H1 (cell line): ENCODE results near the gene ZNF516. TPM values are rescaled to one million over a fixed set of nuclear protein-coding genes. Genes with fewer than 3 reads are reported as not detected.
A peak's percentile ranks its signal among the peaks of the same experiment; 100 is the strongest.

Source experiments
- CTCF ChIA-PET: fragments of 300-600 bp; sonication (Branson Sonifier 250); formaldehyde crosslinking; loops from one replicate; lab custom pipeline; 2021; ENCODE audit not compliant: partially characterized antibody; lab: Charles Lee
- POLR2A ChIA-PET: fragments of 300-600 bp; sonication (Branson Sonifier 250); formaldehyde crosslinking; loops from one replicate; lab custom pipeline; 2021; ENCODE audit warnings: inconsistent platforms; ENCODE audit not compliant: partially characterized antibody; lab: Charles Lee
- DNase-seq, 2 experiments: peaks; one replicate each; pipeline versions ENCODE4 v3.0.0 to v3.0.0-alpha.2; 2010 to 2022; ENCODE audit warnings: low spot score in 2 of 2, low read depth in 1 of 2, mixed read lengths in 1 of 2
- FAIRE-seq: peaks from 2 replicates; lab custom pipeline; 2011; peaks lifted over from hg19 to GRCh38; lab: Jason Lieb, UNC
- H2AFZ ChIP-seq: 2 replicates; pipeline ENCODE4 v1.8.1; 2012; ENCODE audit warnings: low read length, inconsistent platforms
- H2AK5ac ChIP-seq: 2 replicates; pipeline ENCODE4 v1.6.1; 2013; ENCODE audit warnings: low read depth, low read length
- H2BK120ac ChIP-seq: replicated peaks from 2 replicates; pipeline ENCODE3; 2013; ENCODE audit warnings: low read depth, low read length, inconsistent platforms
- H2BK12ac ChIP-seq: 2 replicates; pipeline ENCODE4 v1.6.1; 2013; ENCODE audit warnings: low read depth, low read length
- H2BK15ac ChIP-seq: 2 replicates; pipeline ENCODE4 v1.6.1; 2013; ENCODE audit warnings: low read length
- H2BK20ac ChIP-seq: 2 replicates; pipeline ENCODE4 v1.6.1; 2013; ENCODE audit warnings: low read length
- H2BK5ac ChIP-seq: 2 replicates; pipeline ENCODE4 v1.6.1; 2013; ENCODE audit warnings: low read depth, low read length
- H3K14ac ChIP-seq: 2 replicates; pipeline ENCODE4 v1.6.1; 2013; ENCODE audit warnings: inconsistent platforms; ENCODE audit not compliant: insufficient read length
- H3K18ac ChIP-seq: 2 replicates; pipeline ENCODE4 v1.6.1; 2013; ENCODE audit warnings: low read length; ENCODE audit errors: extremely low read depth
- H3K23ac ChIP-seq: 2 replicates; pipeline ENCODE4 v1.6.1; 2013; ENCODE audit warnings: inconsistent platforms; ENCODE audit not compliant: insufficient read length
- H3K23me2 ChIP-seq: 2 replicates; pipeline ENCODE4 v1.6.1; 2013; ENCODE audit warnings: low read depth, low read length
- H3K27ac ChIP-seq: 2 replicates; pipeline ENCODE4 v1.6.1; 2011; ENCODE audit warnings: low read depth, low read length, inconsistent platforms
- H3K27me3 ChIP-seq, 4 experiments: replicated peaks in 1 of 4; 1 replicate in 1 of 4; 2 replicates in 3 of 4; pipeline versions ENCODE4 v1.6.1 to v1.8.1; 2011 to 2013; ENCODE audit warnings: low read length in 3 of 4, mild to moderate bottlenecking in 3 of 4, inconsistent platforms in 2 of 4, mixed read lengths in 2 of 4, moderate library complexity in 1 of 4; ENCODE audit not compliant: control insufficient read depth in 3 of 4, insufficient read depth in 3 of 4; ENCODE audit errors: extremely low read depth in 1 of 4
- H3K36me3 ChIP-seq, 4 experiments: 2 replicates each; pipeline versions ENCODE4 v1.6.1 to v1.8.1; 2011 to 2013; ENCODE audit warnings: mild to moderate bottlenecking in 4 of 4, low read length in 3 of 4, moderate library complexity in 2 of 4, control low read depth in 1 of 4, inconsistent platforms in 1 of 4; ENCODE audit not compliant: insufficient read depth in 4 of 4, control insufficient read depth in 2 of 4
- H3K4ac ChIP-seq: replicated peaks from 2 replicates; pipeline ENCODE3; 2013; ENCODE audit warnings: low read length, low read depth, mixed read lengths, inconsistent platforms; ENCODE audit not compliant: insufficient read length
- H3K4me1 ChIP-seq, 4 experiments: replicated peaks in 1 of 4; 1 replicate in 1 of 4; 2 replicates in 3 of 4; pipeline versions ENCODE4 v1.6.1 to v1.8.1; 2011 to 2013; ENCODE audit warnings: low read length in 3 of 4, inconsistent platforms in 2 of 4, mixed read lengths in 1 of 4; ENCODE audit not compliant: insufficient read depth in 4 of 4, control insufficient read depth in 3 of 4
- H3K4me2 ChIP-seq, 2 experiments: 2 replicates each; pipeline versions ENCODE4 v1.6.1 to v1.8.1; 2011 to 2013; ENCODE audit warnings: low read depth in 2 of 2, low read length in 2 of 2, control low read depth in 1 of 2, inconsistent platforms in 1 of 2, mild to moderate bottlenecking in 1 of 2; ENCODE audit not compliant: insufficient read depth in 1 of 2
- H3K4me3 ChIP-seq, 4 experiments: fragments of 200-600, 300-600 bp in 1 of 4; sonication (generic), shearing (Covaris generic), sonication (Bioruptor Twin) in 1 of 4; 2 replicates each; pipeline versions ENCODE4 v1.5.1 to v1.8.1; 2011 to 2016; ENCODE audit warnings: low read length in 4 of 4, low read depth in 3 of 4, control low read depth in 2 of 4, inconsistent platforms in 2 of 4, mild to moderate bottlenecking in 2 of 4, mixed read lengths in 1 of 4, moderate library complexity in 1 of 4; ENCODE audit not compliant: insufficient read depth in 2 of 4; ENCODE audit errors: extremely low read depth in 1 of 4
- H3K56ac ChIP-seq: replicated peaks from 2 replicates; pipeline ENCODE3; 2013; ENCODE audit warnings: low read depth, mild to moderate bottlenecking, mixed read lengths, low read length, inconsistent platforms; ENCODE audit not compliant: insufficient read length
- H3K79me1 ChIP-seq: 2 replicates; pipeline ENCODE4 v1.6.1; 2013; ENCODE audit warnings: low read depth, low read length, control low read depth
- H3K79me2 ChIP-seq, 2 experiments: 2 replicates each; pipeline versions ENCODE4 v1.6.1 to v1.8.1; 2012 to 2013; ENCODE audit warnings: low read length in 2 of 2, mild to moderate bottlenecking in 2 of 2, inconsistent platforms in 1 of 2; ENCODE audit not compliant: insufficient read depth in 2 of 2, control insufficient read depth in 1 of 2
- H3K9ac ChIP-seq, 4 experiments: replicated peaks in 1 of 4; 1 replicate in 1 of 4; 2 replicates in 3 of 4; pipeline versions ENCODE4 v1.6.1 to v1.8.1; 2011 to 2013; ENCODE audit warnings: low read depth in 3 of 4, low read length in 3 of 4, control low read depth in 2 of 4, mild to moderate bottlenecking in 2 of 4, moderate library complexity in 2 of 4, inconsistent platforms in 1 of 4; ENCODE audit errors: extremely low read depth in 1 of 4
- H3K9me3 ChIP-seq, 2 experiments: 2 replicates each; pipeline versions ENCODE4 v1.6.1 to v1.8.1; 2012 to 2013; ENCODE audit warnings: mild to moderate bottlenecking in 2 of 2, moderate library complexity in 2 of 2, control low read depth in 1 of 2, inconsistent platforms in 1 of 2, low read depth in 1 of 2, low read length in 1 of 2, mixed read lengths in 1 of 2; ENCODE audit not compliant: insufficient read depth in 2 of 2
- H4K20me1 ChIP-seq, 2 experiments: replicated peaks in 1 of 2; 2 replicates each; pipeline versions ENCODE3 to v1.8.1; 2011 to 2013; ENCODE audit warnings: inconsistent platforms in 2 of 2, low read length in 2 of 2, mild to moderate bottlenecking in 1 of 2; ENCODE audit not compliant: insufficient read depth in 2 of 2, control insufficient read depth in 1 of 2
- H4K5ac ChIP-seq: 2 replicates; pipeline ENCODE4 v1.6.1; 2013; ENCODE audit warnings: low read length, low read depth, mixed read lengths, inconsistent platforms; ENCODE audit not compliant: insufficient read length
- H4K8ac ChIP-seq: 2 replicates; pipeline ENCODE4 v1.8.0; 2013; ENCODE audit warnings: mild to moderate bottlenecking, moderate library complexity, low read length, inconsistent platforms; ENCODE audit not compliant: insufficient read depth; ENCODE audit errors: extremely low read depth
- H4K91ac ChIP-seq: replicated peaks from 2 replicates; pipeline ENCODE3; 2013; ENCODE audit warnings: low read length, mixed read lengths, inconsistent platforms; ENCODE audit not compliant: insufficient read length
- SUZ12 ChIP-seq: fragments of 200-600 bp; sonication (generic); IDR thresholded peaks from 2 replicates; pipeline ENCODE4 v1.6.1; 2012; ENCODE audit warnings: mild to moderate bottlenecking, inconsistent platforms, low read length, moderate library complexity, mixed read lengths
- WGBS, 2 experiments: shearing (Covaris generic) in 1 of 2; methylation state at CpG; one replicate each; pipeline versions ENCODE4 v1.1.6 to v1.1.7; 2013 to 2015; ENCODE audit warnings: low lambda C conversion rate in 2 of 2, mixed read lengths in 2 of 2, inconsistent platforms in 1 of 2, low coverage in 1 of 2, missing lambda C conversion rate in 1 of 2; ENCODE audit not compliant: insufficient replicate concordance in 2 of 2, insufficient coverage in 1 of 2, insufficient read length in 1 of 2; ENCODE audit errors: extremely low coverage in 1 of 2, missing lambda C conversion rate in 1 of 2; 5-methylcytosine and 5-hydroxymethylcytosine counted together
- polyA plus RNA-seq, 7 experiments: library from polyadenylated mRNA; depleted of rRNA in 3 of 7; stranded (reverse) in 5 of 7; unstranded in 2 of 7; fragments of >200 nt in 5 of 7; fragments of 200-250 nt in 2 of 7; gene quantifications; 1 replicate in 5 of 7; 2 replicates in 1 of 7; 4 replicates in 1 of 7; pipeline versions ENCODE4 v1.2.1 to v1.2.3, GENCODE V29; 2011 to 2013; ENCODE audit warnings: missing spikeins in 2 of 7, mixed read lengths in 2 of 7
- total RNA-seq: library from RNA; stranded (reverse); fragmentation: NEBNext Ultra II Directional; extraction: Animal tissue kit (Norgen Biotek cat#: 25700); gene quantifications from 2 replicates; pipeline ENCODE4 v1.2.1, GENCODE V29; 2021
- TF ChIP-seq, protein P1 (sequence below), 3 experiments: IDR thresholded peaks; 1 replicate in 2 of 3; 2 replicates in 1 of 3; pipeline versions ENCODE4 v1.5.1 to v1.6.1; 2011; ENCODE audit warnings: low read length in 3 of 3, mild to moderate bottlenecking in 3 of 3, inconsistent platforms in 2 of 3, low read depth in 1 of 3, moderate library complexity in 1 of 3; ENCODE audit not compliant: insufficient read depth in 1 of 3; ENCODE audit errors: control extremely low read depth in 1 of 3

The ZNF516 gene
- total and polyA plus RNA-seq, 2 of the 8 experiments (the other 6 are each of a cell fraction or from before 2014, with no cell fraction given): 7.3 to 17.0 TPM

DNA sequence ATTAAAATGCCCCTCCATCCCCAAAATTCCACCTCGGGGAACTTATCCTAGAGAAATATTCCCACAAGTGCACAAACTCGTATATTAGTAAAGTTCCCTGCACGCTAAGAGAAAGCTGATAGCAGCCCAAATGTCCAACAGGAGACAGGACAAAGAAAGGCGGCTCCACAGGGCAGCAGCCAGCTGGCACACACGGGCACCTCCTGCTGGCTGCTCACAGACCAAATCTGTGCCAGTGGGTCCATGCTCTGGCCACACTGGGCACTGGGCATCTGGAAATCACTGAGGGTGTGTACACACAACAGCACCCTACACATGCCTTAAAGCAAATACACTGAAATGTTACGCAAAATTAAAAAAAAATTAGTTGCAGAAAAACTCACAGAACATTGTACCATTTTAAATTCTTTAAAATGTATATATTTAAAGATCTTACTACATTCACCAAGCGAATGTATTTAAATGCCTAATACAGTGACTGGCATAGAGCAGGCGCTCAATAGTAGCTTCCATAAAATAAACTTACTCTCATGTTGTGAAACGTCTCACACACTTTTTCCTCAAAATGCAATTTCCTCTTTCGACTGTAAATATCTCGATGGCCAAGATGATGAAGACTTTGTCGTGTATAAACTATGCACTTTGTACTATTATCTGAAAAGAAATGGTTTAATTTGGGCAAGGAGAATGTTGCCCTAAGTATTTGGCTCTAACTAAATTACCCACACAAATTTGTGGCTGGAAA lies 19.4 kb downstream of the ZNF516 start:
- no peak overlapping the region for H3K4me2 ChIP-seq
- H3K79me1 ChIP-seq: 0 out of 2 replicates have a peak, but pooled peaks cover 5% of the 10 kb centered on the region
- no peak overlapping the region for H2BK12ac ChIP-seq
- H3K79me2 ChIP-seq: peaks cover 0 to 34% of the 10 kb centered on the region in 2 experiments; a peak in 3 of 4 replicates
- H2BK5ac ChIP-seq: no peak overlapping the region
- 86% methylated on average over 12 of the region's 12 CpGs; no CpG with 5 or more reads in 1 of the 2 experiments for WGBS, 2 experiments
- H3K4ac ChIP-seq: no peak overlapping the region
- H3K56ac ChIP-seq: no peak overlapping the region
- no peaks in the 10 kb centered on the region for H3K23me2 ChIP-seq
- no peak overlapping the region for H4K5ac ChIP-seq
- no peak for TF ChIP-seq SUZ12
- TF ChIP-seq, protein P1, sequence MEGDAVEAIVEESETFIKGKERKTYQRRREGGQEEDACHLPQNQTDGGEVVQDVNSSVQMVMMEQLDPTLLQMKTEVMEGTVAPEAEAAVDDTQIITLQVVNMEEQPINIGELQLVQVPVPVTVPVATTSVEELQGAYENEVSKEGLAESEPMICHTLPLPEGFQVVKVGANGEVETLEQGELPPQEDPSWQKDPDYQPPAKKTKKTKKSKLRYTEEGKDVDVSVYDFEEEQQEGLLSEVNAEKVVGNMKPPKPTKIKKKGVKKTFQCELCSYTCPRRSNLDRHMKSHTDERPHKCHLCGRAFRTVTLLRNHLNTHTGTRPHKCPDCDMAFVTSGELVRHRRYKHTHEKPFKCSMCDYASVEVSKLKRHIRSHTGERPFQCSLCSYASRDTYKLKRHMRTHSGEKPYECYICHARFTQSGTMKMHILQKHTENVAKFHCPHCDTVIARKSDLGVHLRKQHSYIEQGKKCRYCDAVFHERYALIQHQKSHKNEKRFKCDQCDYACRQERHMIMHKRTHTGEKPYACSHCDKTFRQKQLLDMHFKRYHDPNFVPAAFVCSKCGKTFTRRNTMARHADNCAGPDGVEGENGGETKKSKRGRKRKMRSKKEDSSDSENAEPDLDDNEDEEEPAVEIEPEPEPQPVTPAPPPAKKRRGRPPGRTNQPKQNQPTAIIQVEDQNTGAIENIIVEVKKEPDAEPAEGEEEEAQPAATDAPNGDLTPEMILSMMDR (IDR thresholded peaks at IDR 0.05; ENCODE audit: control extremely low read depth in 1 of 3, insufficient read depth in 1 of 3, low read depth in 1 of 3, low read length in 3 of 3): peak in 2 of 3 experiments; percentile 3 to 7; a peak in 1 of 4 replicates
- H2AFZ ChIP-seq: no peak overlapping the region
- peaks cover 0 to 4% of the 10 kb centered on the region in 2 experiments for H4K20me1 ChIP-seq
- H4K8ac ChIP-seq: no peak overlapping the region
- H3K27ac ChIP-seq: no peak overlapping the region
- CTCF ChIA-PET: interaction anchor here (1.0 to 1.3 kb wide), 5 partner anchors 12 to 234 kb away, joined by 3 to 5 read pairs (median 4); no protein-coding TSS in a partner anchor
- no peak overlapping the region for H2BK15ac ChIP-seq
- H3K27me3 ChIP-seq: no peaks in the 10 kb centered on the region
- H4K91ac ChIP-seq: no peak overlapping the region
- H3K9me3 ChIP-seq: no peaks in the 10 kb centered on the region
- no peak overlapping the region for H3K9ac ChIP-seq
- FAIRE-seq: no peak
- no peak overlapping the region for H3K4me3 ChIP-seq
- H3K18ac ChIP-seq: no peak overlapping the region
- no peaks in the 10 kb centered on the region for H3K4me1 ChIP-seq
- H2AK5ac ChIP-seq: no peak overlapping the region
- DNase-seq: no peak
- H3K23ac ChIP-seq: no peak overlapping the region
- no peak overlapping the region for H3K14ac ChIP-seq
- POLR2A ChIA-PET: no interaction called here
- H3K36me3 ChIP-seq: no peaks in the 10 kb centered on the region
- H2BK20ac ChIP-seq: no peak overlapping the region
- H2BK120ac ChIP-seq: no peak overlapping the region
